HG02610 (cell line): ENCODE measurements around the gene ITPRIPL2.

Experiments
- ATAC-seq: cut with Tn5 transposase; IDR thresholded peaks from one replicate; pipeline ENCODE4 v1.9.1; 2021; ENCODE audit warnings: mild to moderate bottlenecking, moderate library complexity; ENCODE audit not compliant: unreplicated experiment

The ITPRIPL2 gene

DNA sequence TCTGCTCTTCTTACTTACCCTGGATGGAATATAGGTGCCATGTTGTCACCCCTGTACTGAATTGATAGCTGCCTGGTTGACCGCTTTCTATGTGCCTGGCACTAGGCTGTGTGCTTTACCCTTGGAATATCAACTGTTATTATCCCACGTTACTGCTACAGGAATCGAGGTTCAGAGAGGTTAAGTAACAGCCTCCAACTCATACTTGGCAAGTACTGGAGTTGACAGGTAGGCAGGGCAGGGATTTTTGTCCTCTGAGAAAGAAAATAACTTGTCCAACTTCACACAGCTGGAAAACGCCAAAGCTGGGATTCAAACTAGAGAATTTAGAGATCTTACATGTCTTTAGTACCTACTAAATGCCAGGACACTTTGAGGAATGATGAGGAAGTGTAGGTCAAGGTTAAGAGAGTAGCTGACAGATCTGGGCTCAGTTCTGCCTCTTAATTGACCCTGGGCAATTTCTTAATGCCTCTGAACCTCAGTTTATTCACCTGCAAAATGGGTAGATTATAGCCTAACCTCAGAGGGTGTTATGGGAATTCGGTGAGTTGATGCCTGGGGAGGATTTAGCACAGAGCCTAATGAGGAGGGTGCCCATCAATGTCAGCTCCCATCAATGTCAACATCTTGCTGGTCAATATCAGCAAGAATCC is 25.8 kb downstream of the ITPRIPL2 start:
- no peak for ATAC-seq

DNA sequence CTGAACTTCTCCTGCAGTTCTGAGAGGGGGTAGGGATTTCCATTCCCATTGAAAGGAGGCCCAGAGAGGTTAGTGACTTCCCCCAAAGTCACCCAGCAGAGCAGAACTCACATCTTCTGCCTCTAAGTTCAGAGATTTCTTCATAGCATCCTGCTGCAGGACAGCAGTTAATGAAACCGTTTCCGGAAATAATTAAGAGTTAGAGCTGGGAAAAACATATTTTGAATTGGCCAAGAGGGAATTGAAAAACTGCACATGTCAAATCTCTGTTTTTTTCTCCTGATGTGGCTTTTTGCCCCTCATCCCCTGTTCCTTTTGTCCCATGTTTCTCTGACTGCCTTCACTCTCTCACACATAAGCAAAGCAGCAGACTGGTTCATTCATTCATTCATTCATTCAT is 26.6 kb downstream of the ITPRIPL2 start:
- ATAC-seq, result no peak

DNA sequence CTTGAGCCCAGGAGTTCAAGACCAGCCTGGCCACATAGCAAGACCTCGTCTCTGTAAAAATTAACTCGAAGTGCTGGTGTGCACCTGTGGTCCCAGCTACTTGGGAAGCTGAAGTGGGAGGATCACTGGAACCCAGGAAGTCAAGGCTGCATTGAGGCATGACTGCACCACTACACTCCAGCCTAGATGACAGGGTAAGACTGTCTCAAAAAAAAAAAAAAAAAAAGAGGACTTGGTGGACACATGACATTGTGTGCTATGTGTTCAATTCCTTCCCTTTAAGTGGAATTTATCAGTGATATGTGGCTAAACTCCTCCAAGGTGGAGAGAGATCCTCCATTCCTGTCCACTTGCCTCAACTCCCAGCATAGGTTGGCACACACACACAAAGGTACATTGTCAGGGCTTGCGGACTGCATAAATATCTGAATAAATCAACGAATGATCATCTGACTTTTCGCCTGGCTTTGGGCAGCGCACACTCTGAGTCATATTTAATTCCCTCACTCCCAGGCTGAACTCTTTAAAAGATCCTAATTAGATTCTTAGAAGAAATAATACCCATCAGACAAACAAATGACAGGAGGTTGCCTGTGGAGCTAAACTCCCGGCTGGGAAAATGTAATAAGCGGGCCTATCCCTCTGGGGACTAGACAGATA is 29.3 kb downstream of the ITPRIPL2 start:
- ATAC-seq, result no peak

DNA sequence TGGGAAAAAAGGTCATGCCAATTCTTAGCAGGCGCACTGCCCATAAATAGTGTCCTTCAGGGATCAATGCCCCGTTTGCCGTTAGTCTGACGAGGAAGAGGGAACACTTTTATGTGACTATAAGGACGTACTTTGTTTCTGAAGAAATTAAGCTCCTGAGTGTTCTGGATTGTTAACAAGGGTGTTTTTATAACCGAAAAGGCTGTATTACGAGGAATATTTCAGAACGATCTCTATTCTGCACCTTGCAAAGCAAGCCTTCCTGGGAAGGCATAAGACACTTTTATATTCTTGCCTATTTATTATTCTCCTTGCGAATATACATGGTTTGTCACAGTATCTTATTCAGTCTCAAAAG is 29.8 kb downstream of the ITPRIPL2 start:
- ATAC-seq, result no peak

DNA sequence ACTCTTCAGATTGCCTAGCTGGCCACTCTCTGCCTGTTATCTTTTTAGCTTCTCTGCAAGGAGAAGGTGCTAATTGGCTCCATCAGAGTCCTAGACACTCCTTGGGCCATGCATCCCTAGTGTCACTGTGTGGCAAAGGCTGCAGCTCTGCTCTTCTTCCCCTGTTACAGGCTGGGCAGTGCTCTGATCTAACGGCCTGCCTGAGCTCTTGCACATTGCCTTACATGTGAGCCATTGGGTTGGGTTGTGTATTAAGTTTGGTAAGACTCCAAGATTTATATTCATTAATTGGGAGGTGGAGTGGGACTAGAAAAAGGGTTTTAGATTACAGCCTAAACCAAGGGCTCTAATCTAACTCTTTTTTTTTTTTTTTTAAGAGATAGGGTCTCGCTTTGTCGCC is 31.2 kb downstream of the ITPRIPL2 start:
- ATAC-seq, result no peak

DNA sequence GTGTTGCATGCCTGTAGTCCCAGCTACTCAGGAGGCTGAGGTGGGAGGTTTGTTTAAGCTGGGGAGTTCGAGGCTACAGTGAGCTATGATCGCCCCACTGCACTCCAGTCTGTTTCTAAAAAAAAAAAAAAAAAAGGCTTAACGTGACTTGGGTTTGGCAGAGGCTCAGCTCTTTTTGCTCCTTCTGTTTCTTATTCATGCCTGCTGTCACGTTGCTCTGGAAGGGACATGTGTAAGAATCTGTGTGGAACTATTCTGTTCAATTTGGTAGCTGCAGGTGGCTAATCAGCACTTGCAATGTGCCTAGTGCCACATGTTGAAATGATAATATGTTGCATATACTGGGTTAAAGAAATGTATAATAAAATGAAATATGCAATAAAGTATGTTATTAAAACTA is 33.4 kb downstream of the ITPRIPL2 start:
- no peak for ATAC-seq

DNA sequence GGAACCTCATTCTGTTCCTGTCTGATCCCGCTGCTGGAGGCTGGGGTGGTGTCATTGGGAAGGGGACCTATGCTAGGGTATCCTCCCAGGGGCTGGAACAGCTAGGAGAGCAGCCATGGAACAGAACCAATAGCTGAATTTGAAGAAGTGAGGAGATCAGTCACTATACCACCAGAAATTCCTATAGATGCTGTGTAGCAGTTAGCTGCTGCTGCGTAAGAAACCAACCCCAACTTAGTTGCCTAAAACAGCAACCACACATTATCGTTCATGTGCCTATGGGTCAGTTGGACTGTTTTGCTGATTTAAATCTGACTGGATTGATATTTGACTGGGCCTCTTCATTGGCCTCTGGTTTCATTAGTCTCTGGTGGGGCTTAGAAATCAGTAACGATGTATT is 33.9 kb downstream of the ITPRIPL2 start:
- no peak for ATAC-seq

DNA sequence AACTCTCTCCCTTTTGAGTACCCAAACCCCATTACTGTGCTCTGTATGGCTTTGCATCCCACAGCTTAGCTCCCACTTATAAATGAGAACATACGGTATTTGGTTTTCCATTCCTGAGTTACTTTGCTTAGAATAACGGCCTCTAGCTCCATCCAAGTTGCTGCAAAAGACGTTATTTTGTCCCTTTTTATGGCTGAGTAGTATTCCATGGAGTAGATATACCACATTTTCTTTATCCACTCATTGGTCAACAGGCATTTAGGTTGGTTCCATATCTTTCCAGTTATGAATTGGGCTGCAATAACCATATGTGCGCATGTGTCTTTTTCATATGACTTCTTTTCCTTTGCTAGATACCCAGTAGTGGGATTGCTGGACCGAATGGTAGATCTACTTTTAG is 34.4 kb downstream of the ITPRIPL2 start:
- no peak for ATAC-seq

DNA sequence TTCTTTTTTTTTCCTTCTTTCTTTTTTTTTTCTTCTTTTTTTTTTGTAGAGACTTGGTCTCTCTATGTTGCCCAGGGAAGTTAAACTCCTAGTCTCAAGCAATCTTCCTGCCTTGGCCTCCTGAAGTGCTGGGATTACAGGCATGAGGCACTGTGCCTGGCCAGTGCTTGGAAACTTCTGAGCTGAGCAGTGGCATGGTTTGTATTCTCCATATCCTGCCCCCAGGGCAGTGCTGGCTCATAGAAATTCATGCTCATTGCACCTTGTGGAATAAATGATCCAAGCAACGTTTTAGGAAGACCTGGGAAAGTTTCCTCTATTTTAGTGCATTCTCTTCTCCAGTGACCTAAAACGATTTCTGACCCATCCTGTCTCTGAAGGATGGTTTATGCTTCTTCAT is 37.5 kb downstream of the ITPRIPL2 start:
- no peak for ATAC-seq

DNA sequence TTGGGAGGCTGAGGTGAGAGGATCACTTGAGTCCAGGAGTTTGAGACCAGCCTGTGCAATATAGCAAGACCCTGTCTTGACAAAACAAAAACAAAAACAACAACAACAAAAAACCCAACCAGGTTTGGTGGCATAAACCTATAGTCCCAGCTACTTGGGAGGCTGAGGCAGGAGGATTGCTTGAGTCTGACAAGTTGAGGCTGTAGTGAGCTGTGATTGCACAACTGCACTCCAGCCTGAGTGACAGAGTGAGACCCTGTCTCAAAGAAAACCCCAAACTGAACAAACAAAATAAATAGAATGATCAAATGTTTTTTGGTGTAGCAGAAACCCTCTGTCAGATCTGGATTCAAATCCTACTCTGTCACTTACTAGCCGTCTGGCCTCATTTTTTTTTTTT is 38.3 kb downstream of the ITPRIPL2 start:
- no peak for ATAC-seq

DNA sequence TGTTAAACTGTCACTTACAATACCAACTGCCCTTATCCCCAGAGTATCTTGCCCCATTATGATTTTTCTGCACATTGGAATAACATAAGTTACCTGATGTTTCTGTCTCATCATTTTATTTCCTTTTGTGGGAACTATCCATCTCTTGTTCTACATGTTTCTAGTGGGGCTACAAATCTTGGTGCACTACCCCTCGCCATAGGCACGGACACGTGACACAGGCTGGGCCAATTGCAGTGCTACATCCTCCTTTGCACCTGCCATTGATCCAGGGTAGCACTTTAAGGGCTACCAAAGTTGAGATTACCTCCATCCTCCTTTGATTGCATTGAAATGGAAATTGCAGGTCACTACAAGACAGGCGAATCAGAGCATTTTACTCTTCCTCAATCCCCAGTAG is 40.1 kb downstream of the ITPRIPL2 start:
- no peak for ATAC-seq

DNA sequence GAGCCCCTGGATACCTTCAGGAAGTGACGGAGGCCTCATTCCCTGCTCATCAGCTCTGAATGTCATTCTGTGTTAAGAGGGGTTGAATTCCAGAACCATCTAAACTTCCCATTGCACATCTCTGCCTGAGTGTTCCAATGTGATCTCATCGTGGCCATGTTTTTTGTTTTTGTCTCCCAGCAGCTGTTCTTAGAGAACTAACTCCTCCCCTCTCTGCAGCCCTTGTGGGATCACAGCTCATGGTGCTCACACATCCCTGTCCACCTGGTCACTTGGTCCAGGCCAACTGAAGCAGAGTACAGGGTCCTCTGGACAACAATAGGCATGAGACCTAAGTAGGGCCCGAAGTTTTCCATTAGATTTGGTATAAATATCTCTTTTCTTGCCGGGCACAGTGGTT is 48.3 kb downstream of the ITPRIPL2 start:
- no peak for ATAC-seq

DNA sequence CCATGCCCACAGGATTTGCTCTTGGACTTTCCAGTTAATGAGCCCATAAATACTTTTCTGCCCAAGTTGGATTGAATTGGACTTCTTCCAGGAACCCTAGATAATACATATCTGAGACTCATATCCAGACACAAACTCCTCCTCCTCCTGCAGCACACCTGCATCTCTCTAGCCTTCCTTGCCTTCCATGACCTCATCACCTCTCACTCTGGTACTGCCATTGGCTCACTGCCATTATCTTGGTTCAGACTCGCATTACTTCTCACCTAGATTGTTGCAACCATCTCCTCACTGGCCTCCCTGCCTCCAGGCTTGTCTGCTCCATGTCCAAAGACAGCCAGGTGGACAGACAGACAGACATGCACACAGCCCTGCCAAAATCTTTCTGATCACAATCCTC is 49.5 kb downstream of the ITPRIPL2 start:
- no peak for ATAC-seq

DNA sequence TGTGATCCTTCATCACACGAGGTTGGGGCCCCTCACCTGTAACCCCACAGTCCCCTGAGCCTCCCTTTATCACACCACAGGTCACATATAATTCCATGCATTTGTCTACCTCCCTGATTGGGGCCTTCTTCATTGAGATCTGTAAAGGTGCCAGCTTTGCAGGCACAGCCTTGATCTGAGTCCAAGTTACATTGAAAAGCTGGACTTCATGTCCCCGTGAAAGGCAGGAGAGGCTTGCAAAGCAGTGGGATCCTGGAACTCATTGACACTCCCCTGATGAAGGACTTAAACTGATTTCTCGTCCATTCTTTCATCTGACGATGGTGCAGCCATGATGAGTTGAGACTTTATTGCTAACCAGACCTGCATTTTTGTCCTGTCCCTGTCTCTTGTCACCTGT is 50.5 kb downstream of the ITPRIPL2 start:
- ATAC-seq, result no peak

DNA sequence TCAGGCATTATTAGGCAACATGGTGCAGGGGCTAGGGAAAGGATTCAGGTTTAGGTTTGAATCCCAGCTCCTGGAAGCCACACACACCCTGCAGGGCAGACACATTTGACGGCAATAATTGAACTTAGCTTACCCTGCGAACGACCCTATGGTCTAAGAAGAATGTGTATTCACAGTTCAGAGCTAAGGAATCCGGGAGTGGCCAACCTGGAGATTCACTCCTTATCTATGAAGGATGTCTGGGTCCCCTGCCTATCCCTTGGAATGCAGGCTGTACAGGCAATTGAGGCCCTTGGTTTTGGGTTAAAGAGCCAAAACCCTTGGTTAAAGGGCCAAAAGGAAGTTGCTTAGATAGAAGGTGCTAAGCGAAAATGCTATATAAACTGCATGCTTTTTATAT is 51.3 kb downstream of the ITPRIPL2 start:
- no peak for ATAC-seq

DNA sequence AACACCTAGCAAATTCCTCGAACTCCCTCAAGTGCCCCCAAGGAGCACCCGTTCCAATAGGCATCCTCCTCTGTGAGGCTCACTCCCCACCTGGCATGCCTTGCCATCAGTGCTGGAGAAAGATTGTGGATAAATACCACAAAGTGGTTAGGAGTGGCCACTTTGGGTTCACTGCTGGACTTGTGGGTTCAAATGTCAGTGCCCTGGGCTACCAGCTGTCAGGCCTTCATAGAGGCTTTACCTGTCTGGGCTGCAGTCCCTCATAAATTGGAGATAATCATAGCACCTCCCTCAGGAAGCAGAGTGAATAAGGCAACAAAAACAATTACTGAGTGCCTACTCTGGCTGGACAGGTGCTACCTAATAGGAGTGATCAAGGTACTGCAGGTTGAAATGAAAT is 52.7 kb downstream of the ITPRIPL2 start:
- ATAC-seq, result no peak

DNA sequence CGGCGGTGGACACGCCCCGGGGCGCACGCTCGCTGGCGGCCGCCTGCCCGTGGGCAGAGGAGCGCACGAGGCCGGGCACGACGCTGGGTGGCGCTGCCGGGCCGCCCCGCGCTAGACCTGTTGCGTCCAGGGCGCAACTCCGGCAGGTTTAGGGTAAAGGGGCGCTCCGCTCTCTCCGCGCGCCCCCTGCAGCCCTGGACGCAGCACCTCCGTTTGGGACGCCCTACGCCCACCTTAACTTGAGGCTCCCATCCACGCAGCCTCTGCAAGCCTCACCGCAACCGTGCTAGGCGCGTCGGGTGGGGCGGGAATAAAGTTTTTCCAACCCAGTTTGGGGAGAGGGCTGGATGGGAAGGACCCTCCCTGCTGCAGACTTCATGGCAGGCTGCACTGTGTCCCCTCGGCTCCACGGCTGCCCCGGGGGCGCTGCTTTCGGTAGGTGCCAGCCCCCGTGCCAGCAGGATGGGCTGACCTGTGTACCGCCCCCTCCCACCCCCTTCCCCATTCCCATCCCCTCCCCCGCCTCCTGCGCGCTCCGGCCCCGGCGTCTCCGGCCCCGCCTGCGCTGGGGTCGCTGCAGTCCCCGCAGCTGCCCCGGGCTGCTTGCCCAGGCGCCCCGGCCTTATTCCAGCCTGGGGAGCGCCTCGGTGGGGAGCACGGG is 54.1 kb downstream of the ITPRIPL2 start, which contains the start of gene SYT17:
TSS of gene SYT17 (plus strand) at position 531 of the 661 bp plus-strand sequence. CDS start 407 bp downstream, outside the sequence.
- ATAC-seq, result no peak

DNA sequence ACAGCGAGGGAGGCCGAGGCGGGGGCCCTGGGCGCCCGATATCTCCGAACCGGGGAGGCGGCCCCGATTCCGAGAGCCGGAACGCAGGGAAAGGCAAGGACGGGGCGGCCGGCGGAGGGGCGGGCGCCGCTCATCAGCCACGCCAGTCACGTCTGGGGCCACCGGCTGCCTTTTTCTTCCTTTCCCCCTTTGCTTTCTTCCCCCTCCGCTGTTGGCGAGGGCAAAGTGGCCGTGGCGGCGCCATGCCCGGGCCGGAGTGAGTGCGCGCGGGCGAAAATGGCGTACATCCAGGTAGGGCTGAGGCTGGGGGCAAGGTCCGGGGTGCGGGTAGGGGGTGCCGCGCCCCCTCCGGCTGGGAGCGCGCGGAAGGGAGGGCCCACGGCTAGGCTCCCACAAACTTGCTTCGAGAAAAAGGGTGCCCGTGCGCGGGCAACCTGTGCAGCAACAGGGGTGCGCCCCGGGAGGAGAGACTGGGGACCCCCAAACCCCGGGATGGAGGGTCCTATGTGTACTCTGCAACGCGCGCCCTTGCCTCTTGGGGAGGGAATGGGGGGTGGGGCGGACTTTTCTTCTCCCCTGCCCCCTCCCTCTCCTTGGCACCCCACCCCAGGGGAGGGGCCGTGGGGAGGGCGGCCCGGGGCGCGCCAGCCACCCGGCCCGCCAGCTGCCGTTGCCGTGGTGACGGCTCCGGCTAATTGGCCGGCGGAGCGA is 54.8 kb downstream of the ITPRIPL2 start:
- no peak for ATAC-seq

DNA sequence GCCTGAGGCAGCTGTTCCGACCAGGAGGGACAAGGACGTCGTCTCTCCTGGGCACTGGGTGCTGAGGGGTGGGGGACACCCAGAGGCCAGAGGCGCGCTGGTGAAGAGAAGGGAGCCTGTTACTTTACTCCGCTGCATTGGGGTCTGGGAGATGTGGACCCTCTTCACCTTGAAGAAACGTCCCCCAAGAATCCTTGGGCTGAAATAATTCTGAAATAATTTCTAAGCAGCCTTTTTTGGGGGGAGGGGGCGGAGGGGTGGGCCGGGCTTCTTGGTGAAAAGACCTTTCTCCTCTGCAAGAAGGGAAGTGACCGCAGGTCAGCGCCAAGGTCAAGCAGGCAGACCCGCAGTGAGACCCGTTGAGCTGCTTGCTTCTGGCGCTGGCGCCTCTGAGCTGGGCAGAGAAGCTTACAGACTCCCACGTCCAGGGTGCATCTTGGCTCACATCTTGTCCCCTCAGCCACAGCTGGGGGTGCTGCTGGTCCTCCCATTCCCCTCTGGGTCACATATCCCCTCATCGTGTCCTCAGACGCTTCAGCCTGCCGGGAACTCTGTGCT is 55.4 kb downstream of the ITPRIPL2 start:
- ATAC-seq, result no peak

DNA sequence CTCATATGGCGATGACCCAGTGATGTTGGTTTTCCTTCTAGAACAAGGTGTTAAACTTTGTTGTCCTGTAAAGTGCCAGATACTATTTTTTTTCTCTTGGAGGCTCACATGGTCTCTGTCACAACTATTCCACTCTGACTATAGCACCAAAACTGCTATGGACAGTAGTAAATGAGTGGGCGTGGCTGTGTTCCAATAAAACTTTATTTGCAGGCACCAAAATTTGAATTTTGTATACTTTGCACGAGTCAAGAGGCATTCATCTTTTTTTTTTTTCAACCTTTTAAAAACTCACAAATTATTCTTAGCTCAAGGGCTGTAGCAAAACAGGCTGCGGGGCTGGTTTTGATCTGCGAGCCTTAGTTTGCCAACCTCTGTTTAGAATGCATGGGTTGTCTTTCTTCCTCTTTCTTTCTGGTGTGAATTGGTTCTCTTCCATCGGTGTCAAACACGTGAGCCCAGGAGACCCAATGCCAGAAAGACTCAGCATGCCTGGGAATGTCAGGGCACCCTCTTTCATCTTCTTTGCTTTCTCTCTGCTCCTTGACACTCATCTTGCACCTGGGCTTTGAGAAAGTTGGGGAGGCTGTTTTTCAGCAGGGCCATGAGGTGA is 56.4 kb downstream of the ITPRIPL2 start:
- no peak for ATAC-seq
